EL (cell line): ENCODE measurements around the gene CAMK1D.
A peak's percentile ranks its signal among the peaks of the same experiment; 100 is the strongest.
"Not testable (repeated sequence)": the region's sequence is repeated elsewhere in the genome, so short reads cannot be mapped to it uniquely, and the experiment has no call there.

ENCODE experiments used
- DNase-seq: peaks from one replicate; pipeline ENCODE4 v3.0.0-alpha.2; 2016

CAMK1D gene

GRCh38 chr10:12341526-12341925 lies 7.8 kb upstream of the CAMK1D start:
- DNase-seq, result no peak

DNA sequence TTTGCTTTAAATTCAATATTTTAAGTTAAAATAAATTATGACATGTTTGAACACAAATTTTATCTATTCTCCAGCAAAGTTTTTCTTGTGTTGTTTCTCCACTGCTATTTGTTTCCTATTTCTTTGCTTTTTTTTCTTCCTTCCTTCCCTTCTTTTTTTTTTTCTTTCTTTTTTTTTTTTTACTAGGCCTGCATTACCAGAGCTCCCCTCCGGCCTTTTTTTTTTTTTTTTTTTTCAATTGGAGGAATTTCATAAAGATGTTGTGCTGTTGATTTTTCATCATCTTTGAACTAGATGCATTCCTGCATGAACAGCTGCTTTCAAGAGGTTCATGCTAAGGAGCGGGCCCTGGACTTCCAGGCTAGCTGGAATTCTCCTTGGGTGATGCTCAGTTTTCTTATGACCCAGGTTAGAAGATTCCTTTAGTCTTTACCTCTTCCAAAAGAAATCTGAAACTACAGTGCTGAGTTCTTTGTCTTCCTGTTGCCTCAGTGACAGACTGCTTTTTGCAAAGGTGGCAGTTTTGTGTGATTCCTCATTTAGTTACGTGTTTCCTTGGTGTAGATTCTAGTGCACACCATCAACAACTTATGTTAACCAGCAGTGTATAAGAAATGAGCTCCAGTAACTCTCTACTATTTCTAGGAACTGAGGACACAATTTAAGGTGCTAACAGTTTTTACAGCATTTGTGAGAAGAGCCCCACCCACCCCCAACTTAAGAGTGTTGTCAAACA lies 4.8 kb upstream of the CAMK1D start:
- DNase-seq, result no peak

DNA sequence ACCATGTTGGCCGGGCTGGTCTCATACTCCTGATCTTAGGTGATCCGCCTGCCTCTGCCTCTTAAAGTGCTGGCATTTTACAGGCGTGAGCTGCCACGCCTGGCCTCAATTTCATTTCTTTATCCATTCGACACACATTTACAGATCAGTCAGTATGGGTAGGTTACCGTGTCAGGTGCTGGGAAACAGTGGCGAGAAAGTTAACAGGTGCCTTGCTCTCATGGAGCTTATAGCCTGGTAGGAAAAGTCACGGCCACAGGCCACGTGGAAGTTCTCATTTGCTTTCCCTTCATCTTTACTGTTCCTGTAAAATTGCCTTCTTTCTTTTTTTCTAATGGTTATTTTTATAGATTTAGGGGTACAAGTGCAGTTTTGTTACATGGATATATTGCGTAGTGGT lies 2.6 kb upstream of the CAMK1D start:
- no peak for DNase-seq

GRCh38 chr10:12348294-12348869 lies 965 bp upstream of the CAMK1D start:
- no peak for DNase-seq

- no peak for DNase-seq
Measured at GRCh38 chr10:12349629-12350166, 351 bp downstream of the CAMK1D start.

- DNase-seq, result peak; percentile 32
Measured at GRCh38 chr10:12350167-12350872, 973 bp downstream of the CAMK1D start.

DNA sequence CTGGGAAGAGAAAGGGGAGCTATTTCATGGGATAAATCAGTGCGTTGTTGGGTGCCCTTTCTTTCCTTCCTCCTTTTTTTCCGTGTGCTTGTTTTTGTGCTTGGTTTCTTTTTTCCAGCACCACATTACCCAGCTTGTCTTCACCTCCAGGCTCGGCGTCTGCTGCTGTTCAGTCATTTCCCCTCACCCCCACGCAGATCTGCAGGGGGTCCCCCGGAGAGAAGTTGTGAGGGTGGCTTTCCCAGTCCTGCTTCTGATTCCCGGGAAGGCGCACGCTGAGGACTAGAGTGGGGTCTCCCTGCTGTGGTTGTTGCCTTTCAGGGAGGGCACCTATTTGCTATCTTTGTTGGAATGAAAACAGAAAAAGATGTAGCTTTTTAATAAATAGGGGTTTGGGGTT lies 1.6 kb downstream of the CAMK1D start:
- DNase-seq, result no peak

GRCh38 chr10:12351447-12351846 lies 2.1 kb downstream of the CAMK1D start:
- DNase-seq, result no peak

GRCh38 chr10:12351889-12352288 lies 2.5 kb downstream of the CAMK1D start:
- DNase-seq, result no peak

DNA sequence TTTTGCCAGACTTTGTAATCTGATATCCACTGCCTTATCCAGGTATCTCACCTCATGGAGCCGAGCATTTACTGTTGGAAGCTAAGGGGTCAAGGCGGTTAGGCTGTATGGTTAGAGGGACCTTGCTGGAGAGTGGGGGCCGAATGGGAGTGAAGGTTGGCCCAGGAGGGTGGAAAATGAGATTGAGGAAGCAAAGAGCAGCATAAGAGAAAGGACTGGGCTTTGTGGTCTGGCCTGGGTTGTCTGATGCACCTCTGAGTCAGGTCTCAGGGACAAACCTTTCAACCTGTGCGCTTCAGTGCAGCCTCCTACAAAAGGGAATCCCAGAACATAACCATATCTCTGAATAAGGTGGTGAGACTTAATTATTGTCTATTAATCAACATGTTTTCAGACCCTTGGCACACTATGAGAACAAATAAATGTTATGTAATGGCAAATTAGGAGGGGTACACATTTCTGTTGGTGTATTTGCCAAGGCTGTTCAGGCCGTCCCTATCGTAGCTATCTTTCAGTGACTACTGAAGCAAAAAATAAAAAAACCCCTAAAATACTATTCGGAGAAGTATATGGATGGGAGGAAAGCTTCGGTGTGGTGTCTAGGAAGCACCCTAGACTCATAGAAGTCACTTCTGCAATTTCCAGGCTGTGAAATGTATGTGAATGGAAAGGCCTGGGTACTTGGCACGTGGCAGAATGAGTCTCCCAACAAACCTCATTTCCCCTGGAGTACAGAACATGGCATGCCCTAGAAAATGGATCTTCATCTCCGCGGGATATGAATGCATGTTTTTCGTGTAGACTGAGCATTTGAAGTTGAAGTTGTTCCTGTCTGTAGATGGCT lies 4.3 kb downstream of the CAMK1D start:
- no peak for DNase-seq

GRCh38 chr10:12354696-12355095 lies 5.3 kb downstream of the CAMK1D start:
- DNase-seq, result not testable (repeated sequence)

DNA sequence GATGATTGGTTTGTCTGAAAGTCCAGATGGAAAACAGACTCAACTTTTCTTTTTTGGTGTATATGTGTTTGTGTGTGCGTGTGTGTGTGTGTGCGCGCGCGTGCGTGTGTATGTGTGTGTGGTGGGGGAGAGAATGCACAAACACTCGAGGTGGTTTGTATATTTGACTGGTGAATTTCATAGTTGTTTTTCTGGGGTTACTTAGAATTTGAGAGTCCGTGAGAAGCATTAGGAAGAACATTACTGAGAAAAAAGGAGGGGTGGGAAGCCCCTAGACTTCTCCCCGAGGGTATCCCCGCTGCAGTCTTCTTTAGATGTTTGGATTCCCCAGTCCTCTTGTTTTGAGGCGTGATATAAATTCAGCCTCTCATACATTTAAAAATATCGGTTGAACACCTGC lies 6.0 kb downstream of the CAMK1D start:
- no peak for DNase-seq

GRCh38 chr10:12357525-12358151 lies 8.3 kb downstream of the CAMK1D start:
- DNase-seq, result no peak

DNA sequence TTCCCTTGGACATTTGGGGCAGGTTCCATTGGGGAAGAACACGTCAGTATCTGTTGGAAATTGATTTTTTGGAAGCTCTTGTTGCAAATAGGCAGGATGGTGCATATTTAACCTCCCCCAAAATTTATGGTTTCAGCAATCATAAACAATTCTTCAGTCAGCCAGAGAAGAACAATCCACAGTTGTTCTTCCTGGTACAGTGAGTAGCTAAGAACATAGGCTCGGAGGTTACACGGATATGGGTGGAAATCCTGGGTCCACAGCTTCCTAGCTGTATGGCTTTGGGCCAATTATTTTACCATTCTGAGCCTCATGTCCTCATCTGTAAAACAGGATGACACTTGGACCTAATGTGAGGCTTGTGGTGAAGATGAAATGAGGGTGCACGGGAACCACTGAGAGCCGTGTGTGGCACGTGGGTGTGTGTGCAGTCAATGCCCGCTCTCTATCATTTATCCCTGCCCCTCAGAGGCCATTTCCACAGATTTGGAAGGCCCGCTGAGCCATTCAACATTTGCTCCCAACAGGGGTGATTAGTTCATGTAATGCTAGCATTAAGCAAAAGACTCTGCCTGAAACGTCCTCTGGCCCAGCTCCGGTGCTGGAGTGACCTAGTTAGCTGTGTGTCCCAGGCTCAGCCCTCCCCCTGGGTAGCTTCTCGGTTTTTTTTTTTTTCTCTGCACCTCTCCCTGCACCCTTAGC lies 9.7 kb downstream of the CAMK1D start:
- DNase-seq, result no peak

DNA sequence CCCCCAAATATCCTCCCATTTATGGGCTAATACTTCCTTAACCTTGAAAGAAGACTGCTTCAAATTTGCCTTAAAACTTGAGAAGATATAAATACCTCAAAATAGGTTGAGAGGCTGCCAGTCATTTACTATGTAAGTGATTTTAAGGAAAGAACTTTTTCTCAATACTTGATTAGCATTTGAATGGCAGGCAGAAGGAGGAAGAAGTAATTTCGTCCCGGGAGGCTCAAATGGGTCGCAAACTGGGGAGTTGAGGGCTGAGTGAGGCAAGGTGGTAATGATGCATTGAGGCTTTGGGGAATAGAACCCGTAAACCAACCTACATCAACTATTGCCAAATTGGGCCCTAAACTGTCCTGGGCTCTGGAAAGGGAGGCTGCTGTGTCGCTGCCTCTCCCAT lies 11.1 kb downstream of the CAMK1D start:
- no peak for DNase-seq

- not testable (repeated sequence) for DNase-seq
Measured at GRCh38 chr10:12361115-12361514, 11.8 kb downstream of the CAMK1D start.

DNA sequence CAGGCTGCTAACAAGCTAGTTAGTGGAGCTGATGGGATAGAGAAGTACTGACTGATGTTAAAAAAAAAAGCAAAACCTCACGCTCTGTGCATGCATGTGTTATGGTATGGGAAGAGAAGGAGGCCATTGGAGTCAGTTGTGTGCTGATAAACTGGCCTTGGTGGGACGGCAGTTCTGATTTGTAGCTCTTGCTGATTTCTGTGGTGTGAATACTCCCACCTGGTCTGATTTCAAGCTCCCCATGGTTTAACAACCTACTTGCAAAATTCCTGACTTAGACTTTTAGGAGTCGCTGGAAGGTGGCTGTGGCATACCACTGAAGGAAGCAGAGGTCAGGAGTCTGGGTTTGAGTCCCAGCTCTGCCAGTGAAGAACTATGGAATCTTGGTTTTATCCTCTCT lies 15.2 kb downstream of the CAMK1D start:
- no peak for DNase-seq

DNA sequence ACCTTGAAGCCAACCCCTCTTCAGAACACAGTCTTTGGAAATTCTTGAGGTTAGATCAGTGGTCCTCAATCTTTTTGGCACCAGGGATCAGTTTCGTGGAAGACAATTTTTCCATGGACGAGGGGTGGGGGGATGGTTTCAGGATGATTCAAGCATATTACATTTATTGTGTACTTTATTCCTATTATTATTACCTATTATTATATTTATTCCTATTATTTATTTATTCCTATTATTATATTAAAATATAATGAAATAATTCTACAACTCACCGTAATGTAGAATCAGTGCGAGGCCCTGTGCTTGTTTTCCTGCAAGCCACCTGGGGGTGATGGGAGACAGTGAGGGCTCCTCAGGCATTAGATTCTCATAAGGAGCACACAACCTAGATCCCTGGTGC lies 17.9 kb downstream of the CAMK1D start:
- DNase-seq, result no peak

GRCh38 chr10:12369982-12370381 lies 20.6 kb downstream of the CAMK1D start:
- no peak for DNase-seq

DNA sequence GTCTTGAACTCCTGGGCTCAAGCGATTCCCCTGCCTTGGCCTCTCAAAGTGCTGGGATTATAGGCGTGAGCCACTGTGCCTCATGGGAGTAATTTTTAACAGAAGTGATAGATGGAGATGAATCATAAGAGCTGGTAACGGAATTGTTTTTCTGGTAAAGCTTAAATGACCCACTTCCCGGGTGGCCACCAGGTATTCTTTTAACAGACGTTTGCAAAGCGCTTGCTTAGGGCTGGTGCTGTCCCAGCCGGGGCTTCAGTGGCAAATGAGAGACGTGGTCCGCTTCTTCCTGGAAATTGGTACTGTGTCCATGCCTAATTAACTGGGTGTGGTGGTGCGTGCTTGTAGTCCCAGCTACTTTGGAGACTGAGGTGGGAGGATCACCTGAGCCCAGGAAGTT lies 23.5 kb downstream of the CAMK1D start:
- no peak for DNase-seq

DNA sequence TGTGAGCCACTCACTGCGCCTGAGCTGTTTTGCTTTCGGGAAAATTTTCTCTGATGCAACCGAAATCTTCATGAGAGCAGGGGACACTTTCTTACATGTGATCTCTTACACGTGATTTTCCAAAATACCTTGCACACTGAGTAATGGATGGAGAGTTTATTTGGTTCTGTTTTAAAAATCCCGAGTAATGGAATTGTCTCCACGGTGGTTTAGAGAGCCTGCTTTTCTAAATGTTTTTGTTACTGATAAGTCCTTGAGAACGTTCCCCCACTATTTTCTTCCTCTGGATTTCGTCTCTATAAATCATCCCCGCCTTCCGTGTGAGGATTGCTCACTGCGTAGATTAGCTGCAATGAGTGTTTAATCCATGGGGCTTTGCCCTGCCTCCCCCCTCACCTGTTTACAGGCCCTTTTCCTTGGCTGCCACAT lies 25.7 kb downstream of the CAMK1D start:
- DNase-seq, result no peak

DNA sequence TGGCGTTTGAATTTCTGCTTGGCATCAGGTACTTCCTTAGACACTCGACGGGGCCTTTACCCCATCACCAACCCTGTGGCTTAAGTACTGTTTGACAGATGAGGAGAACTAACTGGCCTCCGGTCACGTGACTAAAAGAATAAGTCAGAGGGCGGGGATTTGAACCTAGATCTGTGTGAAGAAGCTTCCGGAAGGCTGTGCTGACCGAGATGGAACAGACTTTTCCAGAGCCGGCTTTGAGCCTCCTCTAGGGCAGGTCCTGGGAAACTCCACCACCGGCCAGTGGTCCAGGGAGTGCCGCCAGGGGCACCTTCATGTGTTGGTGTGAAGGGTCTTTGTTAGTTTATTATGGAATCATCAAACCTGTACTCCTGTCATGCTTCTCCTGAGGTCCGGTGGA lies 26.9 kb downstream of the CAMK1D start:
- no peak for DNase-seq
